ENCODE results near the gene ECSIT.

- TF ChIP-seq CTCF (IDR thresholded peaks at IDR 0.05) (peak; percentile 80), ZFX (IDR thresholded peaks at IDR 0.05; ENCODE audit: borderline replicate concordance) (no peak)
These were observed 31.6 kb upstream of the ECSIT start for GRCh38 chr19:11560404-11561051.
